Measurements from ENCODE around the gene TMEM72. TPM values are rescaled to one million over a fixed set of nuclear protein-coding genes. Genes with fewer than 3 reads are reported as not detected.
A peak's percentile ranks its signal among the peaks of the same experiment; 100 is the strongest.

The TMEM72 gene
- total RNA-seq, 3 donors from 2014 or later, result 14.9 to 40.6 (median 17.4) TPM

DNA sequence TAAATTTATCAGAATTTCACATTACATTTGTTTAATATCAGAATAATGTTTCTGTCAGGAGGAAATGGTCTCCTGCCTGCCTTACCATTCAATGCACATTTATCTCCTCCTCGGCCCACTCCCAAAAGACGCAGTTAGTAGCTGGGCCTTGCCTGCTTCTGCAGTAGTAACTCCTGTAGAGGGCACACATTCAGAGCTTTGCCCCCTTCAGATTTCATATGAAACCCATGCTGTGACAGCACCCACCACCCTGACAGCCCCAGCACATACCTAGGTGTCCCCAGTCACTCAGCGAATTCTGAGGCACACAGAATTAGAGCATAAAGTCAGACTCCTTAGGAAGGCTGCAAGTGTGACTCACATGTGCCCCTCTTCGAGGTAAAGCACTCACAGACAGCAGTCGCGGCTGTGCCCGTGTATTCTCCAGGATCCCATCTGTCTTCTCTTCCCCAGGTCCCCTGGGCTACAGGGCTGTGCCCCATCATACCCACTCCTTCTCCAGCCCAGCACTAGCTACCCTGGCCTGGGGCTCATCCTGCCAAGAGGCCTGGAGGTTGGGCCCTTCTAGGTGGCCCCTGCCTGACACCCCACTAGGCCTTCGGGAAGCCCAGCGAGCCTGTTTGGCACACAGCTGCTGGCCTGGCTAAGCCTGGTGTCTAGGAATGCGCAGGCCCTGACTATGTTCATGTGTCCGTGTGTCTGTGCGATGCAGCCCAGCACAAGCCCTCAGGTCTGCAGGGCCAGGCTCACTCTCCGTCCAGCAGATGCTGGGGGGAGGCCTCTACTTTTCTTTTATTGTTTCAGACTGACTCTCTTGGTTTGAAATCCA, 72.1 kb downstream of the TMEM72 start:
- peak in 1 of 3 donors; percentile 45 for DNase-seq
- no peaks in the 10 kb centered on the region for H3K36me3 ChIP-seq (ENCODE audit: low read depth)
- intact Hi-C loops (cut with DNase I, micrococcal nuclease), result no loop called here
- peaks cover 27% of the 10 kb centered on the region for H3K4me1 ChIP-seq (ENCODE audit: low read depth)
- H3K9me3 ChIP-seq, result no peaks in the 10 kb centered on the region
- H3K4me3 ChIP-seq, result no peak overlapping the region
- TF ChIP-seq, protein P1, sequence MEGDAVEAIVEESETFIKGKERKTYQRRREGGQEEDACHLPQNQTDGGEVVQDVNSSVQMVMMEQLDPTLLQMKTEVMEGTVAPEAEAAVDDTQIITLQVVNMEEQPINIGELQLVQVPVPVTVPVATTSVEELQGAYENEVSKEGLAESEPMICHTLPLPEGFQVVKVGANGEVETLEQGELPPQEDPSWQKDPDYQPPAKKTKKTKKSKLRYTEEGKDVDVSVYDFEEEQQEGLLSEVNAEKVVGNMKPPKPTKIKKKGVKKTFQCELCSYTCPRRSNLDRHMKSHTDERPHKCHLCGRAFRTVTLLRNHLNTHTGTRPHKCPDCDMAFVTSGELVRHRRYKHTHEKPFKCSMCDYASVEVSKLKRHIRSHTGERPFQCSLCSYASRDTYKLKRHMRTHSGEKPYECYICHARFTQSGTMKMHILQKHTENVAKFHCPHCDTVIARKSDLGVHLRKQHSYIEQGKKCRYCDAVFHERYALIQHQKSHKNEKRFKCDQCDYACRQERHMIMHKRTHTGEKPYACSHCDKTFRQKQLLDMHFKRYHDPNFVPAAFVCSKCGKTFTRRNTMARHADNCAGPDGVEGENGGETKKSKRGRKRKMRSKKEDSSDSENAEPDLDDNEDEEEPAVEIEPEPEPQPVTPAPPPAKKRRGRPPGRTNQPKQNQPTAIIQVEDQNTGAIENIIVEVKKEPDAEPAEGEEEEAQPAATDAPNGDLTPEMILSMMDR (IDR thresholded peaks at IDR 0.05), result no peak
- no peak for ATAC-seq

DNA sequence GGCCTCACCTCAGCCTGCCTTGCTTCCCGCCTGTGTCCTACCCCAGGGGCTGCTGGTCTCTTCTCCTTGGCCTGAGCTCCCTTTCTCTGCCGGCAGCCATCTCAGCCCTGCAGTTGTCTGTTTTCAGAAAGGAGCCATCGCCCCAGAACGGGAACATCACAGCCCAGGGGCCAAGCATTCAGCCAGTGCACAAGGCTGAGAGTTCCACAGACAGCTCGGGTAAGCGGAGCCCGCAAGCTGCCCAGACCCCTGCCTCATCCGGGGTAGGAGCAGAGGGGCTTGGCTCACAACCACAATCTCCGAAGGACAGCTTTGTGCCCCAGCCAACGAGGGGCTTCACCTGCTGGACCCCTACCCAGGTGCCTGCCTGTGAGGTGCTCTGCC, 72.8 kb downstream of the TMEM72 start:
- no peak for DNase-seq
- H3K9me3 ChIP-seq, result no peaks in the 10 kb centered on the region
- intact Hi-C loops (cut with DNase I, micrococcal nuclease), result no loop called here
- no peak for ATAC-seq
- peaks cover 23% of the 10 kb centered on the region for H3K4me1 ChIP-seq (ENCODE audit: low read depth)
- H3K4me3 ChIP-seq, result no peak overlapping the region
- TF ChIP-seq, protein P1 (IDR thresholded peaks at IDR 0.05), result no peak
- H3K36me3 ChIP-seq (ENCODE audit: low read depth), result no peaks in the 10 kb centered on the region

DNA sequence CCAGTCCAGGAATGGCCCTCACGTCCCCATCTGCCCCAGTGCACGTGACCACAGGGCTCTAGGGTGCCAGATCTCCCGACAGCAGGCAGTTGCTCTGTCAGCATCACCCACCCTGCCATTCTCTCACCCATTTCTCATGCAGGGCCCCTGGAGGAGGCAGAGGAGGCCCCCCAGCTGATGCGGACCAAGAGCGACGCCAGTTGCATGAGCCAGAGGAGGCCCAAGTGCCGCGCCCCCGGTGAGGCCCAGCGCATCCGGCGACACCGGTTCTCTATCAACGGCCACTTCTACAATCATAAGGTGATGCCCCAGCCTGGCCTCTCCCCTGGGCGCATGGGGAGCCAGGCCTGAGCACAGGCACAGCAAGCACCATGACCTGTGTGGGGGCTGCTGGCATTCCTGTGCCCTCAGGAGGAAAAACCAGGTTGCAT, 73.5 kb downstream of the TMEM72 start:
- ATAC-seq, result no peak
- intact Hi-C loops (cut with DNase I, micrococcal nuclease), result no loop called here
- TF ChIP-seq, protein P1 (IDR thresholded peaks at IDR 0.05), result no peak
- H3K4me1 ChIP-seq (ENCODE audit: low read depth), result peaks cover 21% of the 10 kb centered on the region
- H3K36me3 ChIP-seq (ENCODE audit: low read depth), result no peaks in the 10 kb centered on the region
- no peak for DNase-seq
- H3K9me3 ChIP-seq, result no peaks in the 10 kb centered on the region
- H3K4me3 ChIP-seq, result no peak overlapping the region

- Histone ChIP-seq H3K4me1 (ENCODE audit: low read depth) (peaks cover 21% of the 10 kb centered on the region), H3K4me3 (no peak overlapping the region), H3K36me3 (ENCODE audit: low read depth) (no peaks in the 10 kb centered on the region), H3K9me3 (no peaks in the 10 kb centered on the region)
- TF ChIP-seq, protein P1 (IDR thresholded peaks at IDR 0.05), result no peak
- intact Hi-C loops (cut with DNase I, micrococcal nuclease), result no loop called here
- DNase-seq (no peak), ATAC-seq (no peak)
Measured at GRCh38 chr10:44985175-44985681, 74.1 kb downstream of the TMEM72 start.

DNA sequence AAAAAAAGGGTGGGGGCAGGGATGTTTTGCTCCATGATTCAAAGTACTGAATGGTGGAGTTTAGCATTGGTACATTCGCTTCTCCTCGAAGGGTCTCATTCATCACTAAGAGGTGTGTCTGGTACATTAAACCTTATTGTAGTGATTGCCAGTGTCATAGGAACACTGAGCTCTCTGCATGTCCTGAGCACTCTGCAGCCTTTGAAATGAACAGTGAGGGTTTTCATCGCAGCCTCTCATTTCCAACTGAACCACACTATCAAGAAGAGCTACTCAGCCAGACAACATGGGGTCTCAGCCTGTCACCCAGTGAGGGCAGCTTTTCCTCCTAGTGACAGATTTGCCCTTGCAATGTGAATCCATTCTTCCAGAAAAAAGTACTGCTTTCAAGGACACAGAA, 75.0 kb downstream of the TMEM72 start:
- intact Hi-C loops (cut with DNase I, micrococcal nuclease), result no loop called here
- no peaks in the 10 kb centered on the region for H3K36me3 ChIP-seq (ENCODE audit: low read depth)
- H3K4me1 ChIP-seq (ENCODE audit: low read depth), result peaks cover 14% of the 10 kb centered on the region
- no peaks in the 10 kb centered on the region for H3K9me3 ChIP-seq
- no peak overlapping the region for H3K4me3 ChIP-seq
- TF ChIP-seq, protein P1 (IDR thresholded peaks at IDR 0.05), result no peak
- ATAC-seq, result no peak
- DNase-seq, result no peak

Other genes with a start within 250 kb of the TMEM72 start
- gene RASSF4, start 48.5 kb downstream of the TMEM72 start, total RNA-seq, result 10 to 100 TPM; 20.0 to 50.6 (median 32.3) TPM
- 10 to 100 TPM; 14.8 to 19.0 (median 18.1) TPM for gene DEPP1, start 67.5 kb downstream of the TMEM72 start, total RNA-seq
- 10 to 100 TPM; 14.6 to 17.7 (median 15.5) TPM for gene ZNF22, start 89.6 kb downstream of the TMEM72 start, total RNA-seq